Measurements from ENCODE around the gene CCT4.
A peak's percentile ranks its signal among the peaks of the same experiment; 100 is the strongest.
"Not testable (repeated sequence)": the region's sequence is repeated elsewhere in the genome, so short reads cannot be mapped to it uniquely, and the experiment has no call there.

Gene CCT4, protein sequence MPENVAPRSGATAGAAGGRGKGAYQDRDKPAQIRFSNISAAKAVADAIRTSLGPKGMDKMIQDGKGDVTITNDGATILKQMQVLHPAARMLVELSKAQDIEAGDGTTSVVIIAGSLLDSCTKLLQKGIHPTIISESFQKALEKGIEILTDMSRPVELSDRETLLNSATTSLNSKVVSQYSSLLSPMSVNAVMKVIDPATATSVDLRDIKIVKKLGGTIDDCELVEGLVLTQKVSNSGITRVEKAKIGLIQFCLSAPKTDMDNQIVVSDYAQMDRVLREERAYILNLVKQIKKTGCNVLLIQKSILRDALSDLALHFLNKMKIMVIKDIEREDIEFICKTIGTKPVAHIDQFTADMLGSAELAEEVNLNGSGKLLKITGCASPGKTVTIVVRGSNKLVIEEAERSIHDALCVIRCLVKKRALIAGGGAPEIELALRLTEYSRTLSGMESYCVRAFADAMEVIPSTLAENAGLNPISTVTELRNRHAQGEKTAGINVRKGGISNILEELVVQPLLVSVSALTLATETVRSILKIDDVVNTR

DNA sequence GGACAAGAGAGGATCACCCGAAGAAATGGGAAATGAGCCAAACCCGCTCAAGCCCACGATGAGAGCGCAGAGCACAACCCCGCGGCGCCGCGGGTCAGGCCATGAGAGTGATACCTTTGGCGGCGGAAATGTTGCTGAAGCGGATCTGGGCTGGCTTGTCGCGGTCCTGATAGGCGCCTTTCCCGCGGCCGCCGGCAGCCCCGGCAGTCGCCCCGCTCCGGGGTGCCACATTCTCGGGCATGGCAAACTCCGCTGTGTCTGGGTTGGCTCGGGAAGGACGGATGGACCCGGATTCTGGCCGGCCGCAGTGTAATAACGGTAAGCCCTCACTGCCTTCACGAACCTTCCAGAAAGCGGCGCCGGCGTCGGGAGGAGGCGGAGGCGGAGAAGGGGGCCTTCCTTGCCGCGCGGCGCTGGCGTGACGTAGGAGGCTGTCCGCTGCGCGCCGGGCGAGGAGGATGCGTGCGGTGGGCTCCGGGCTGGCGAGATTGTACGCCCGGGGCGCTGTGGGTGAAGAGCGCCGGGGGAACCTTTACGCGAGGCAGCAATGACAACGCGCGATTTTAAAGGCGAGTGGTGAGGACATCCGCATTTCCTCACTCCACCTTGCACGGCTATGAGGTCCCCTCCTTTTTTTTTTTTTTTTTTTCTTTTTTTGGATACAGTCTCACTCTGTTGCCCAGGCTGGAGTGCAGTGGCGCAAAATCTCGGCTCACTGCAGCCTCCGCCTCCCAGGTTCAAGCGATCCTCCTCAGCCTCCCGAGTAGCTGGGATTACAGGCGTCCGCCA is at the start of gene CCT4:
TSS of gene CCT4 (minus strand) at position 390 of the 789 bp plus-strand sequence. CDS start at position 241, 149 bp downstream.
- peak; percentile 90 for DNase-seq (ENCODE audit: low read depth)

DNA sequence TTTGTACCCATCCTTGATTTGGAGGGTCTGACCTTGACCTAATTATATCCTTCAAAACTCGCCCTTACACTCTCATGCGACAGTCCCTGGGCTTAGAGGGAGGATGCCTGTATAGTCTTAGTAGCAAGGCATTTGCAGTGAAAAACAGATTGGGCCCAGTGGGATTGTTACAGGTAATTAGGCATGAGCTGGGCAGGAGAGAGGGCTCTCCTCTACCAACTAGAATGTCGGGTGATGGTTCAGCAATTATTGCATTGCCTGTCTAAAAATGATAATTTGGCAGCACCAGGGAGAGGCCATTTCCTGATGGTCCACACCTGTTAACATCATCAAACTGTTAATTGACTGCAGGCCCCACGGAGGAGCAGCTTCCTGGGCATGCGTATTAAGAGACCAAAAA is 49.4 kb upstream of the CCT4 start:
- DNase-seq (ENCODE audit: low read depth) = no peak

DNA sequence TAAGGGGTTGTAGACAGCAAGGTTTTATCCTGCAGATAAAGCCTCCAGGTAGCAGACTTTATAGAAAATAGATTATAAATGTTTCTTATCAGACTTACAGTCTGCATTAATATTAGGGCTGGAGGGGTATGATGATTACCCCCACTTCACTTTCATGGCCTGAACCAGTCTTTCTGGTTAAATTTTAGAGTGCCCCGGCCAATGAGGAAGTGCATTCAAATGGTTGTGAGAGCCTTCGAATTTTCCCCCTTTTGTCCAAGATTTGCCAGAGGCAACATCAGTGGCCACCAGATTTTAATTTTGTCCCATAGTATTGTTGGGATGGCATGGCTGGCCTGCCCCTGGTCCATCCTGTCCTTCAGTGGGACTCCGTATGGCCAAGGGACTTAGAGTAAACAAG is 48.6 kb upstream of the CCT4 start:
- DNase-seq (ENCODE audit: low read depth) = no peak

DNA sequence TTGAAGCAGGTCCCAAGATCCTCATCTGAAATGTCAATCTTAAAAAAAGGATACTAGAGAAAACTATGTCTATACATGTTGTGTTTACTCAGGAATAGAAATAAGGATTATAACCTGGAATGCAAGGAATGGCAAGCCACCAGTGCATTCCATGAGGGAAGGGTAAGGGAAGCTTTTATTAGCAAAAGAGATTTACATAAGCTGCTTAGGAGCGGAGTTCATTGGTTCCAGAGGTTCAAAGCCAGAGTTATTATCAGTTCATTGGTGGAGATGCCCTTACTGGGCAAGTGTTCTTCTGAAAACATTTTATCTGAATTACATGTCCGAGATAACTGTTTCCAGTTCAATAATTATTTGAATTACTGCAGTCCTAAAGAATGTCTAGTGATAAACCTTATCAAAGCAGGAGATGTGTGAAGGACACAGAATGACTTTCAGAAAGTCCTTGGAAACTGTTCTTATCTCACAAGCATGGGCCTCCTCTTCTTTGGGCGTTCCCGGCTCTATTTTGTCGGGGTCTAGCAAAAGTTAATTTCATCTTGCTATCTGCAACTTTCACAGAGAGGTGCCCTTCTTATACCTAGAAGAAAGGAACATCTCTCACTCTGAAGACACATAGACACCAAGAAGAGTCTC is 40.5 kb upstream of the CCT4 start:
- DNase-seq (ENCODE audit: low read depth) = no peak

DNA sequence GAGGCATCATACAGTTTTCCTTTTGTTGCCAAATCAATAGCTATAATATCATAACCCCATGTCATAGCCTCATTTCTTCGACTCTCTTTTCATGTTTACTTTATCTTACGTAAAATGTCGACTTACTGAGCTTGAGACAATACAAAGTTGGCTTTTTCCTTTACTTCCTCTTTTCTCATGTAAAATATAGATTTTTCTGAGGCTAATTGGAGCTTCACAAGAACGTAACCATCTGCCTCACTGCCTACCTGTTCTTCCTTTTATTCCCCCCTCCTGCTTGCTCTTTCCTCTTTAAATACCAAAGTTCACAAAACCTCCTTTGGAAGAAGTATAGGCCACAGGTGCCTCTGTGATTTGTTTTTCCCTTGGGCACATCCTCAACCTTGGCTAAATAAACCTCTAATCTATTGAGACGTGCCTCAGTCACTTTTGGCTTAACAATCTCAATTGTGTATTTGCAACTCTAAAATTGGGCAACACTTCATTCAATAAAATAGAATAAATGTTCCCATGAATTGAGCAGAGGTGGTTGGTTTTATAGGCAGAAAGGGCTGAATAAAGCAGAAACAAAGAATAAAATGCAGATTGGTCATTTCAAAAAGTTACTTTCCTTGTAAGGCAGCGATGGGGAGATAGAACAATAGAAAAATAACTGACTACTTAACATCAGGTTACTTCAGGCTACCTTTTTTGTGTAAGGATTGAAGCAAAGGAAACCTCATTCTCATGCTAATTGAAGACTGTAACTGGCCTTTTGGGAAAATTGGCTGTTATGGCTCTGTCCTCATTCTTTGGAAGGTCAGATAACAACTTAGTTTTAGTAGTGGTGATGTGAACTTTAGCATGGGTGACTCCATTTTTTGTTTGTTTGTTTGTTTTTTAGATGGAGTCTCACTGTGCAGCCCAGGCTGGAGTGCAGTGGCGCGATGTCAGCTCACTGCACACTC is 38.3 kb upstream of the CCT4 start:
- DNase-seq (ENCODE audit: low read depth) = no peak

DNA sequence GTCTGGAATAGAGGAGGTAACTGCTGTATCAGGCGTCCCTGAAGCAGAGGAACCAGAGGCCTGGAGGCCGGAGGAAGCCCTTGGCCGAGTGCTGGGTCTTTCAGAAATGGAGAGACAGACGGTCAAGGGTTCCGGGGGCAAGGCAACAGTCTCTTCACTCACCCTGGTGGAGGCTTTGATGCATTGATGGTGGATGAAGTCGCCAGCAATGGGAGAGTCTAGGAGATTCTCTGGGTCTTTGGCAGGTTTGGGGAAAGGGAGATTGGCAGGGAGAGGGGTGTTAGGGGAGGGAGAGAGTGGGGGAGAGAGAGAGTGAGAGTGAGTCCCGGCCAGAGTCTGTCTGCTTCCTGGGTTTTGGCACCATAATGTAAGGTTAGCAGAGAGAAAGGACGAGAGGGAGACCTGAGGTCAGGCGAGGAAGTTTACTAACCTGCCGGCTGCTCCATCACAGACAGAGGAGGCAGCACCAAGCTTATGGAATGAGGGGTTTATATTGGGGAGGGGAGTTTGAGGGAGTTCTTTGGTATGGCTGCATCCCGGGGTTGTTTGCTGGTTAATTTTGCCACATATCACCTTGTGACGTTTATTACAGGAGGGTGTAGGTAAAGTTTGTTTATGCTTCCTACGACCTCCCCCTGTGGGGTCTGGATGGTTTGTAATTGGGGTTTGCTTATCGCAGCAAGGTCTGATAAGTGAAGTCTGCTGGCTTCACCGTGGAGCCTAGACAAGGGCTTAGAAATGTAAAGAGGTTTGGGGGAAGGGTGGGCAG is 36.6 kb upstream of the CCT4 start:
- no peak for DNase-seq (ENCODE audit: low read depth)

DNA sequence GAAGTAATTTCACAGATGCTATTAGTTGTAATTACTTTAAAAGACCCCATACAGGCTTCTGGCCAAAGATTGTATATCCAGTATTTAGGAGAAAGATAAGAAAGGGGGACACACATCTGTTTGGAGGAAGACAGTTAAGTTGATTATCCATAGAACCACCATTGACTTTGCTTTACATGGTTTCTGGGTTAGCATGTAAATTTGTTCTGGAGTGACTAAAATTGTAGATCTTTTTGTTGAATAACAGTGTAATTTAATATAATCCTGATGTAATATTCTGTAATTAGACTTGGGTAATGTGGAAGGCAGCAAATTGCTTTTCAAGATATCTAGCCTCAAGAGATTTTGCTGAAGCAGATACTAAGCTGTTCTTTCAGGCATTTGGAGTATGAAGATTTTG is 34.3 kb upstream of the CCT4 start:
- DNase-seq (ENCODE audit: low read depth) = no peak

DNA sequence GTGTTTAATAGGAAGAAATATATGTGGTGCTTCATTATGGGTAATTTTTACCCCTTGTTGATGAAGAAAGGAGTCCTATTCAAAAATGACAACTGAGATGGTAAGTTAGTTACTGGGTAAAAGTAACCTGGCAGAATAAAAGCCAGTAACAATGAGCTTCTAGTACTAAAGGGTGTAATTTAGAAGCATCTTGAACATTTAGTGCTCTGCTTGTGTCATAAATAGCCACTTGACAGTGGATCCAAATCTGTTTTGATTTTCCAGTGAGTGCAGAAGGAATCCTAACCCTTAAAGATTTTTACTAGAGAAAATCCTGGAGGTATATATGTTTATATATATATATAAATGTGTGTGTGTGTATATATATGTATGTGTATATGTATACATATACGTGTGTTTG is 32.1 kb upstream of the CCT4 start:
- no peak for DNase-seq (ENCODE audit: low read depth)

DNA sequence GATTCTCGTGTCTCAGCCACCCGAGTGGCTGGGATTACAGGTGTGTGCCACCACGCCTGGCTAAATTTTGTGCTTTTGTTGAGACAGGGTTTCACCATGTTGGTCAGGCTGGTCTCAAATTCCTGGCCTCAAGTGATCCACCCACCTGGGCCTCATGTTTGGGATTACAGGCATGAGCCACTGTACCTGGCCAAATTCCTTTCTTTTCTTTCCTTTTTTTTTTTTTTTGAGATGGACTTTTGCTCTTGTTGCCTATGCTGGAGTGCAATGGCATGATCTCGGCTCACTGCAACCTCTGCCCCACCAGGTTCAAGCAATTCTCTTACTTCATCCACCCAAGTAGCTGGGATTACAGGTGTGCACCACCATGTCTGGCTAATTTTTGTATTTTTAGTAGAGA is 26.3 kb upstream of the CCT4 start:
- not testable (repeated sequence) for DNase-seq (ENCODE audit: low read depth)

DNA sequence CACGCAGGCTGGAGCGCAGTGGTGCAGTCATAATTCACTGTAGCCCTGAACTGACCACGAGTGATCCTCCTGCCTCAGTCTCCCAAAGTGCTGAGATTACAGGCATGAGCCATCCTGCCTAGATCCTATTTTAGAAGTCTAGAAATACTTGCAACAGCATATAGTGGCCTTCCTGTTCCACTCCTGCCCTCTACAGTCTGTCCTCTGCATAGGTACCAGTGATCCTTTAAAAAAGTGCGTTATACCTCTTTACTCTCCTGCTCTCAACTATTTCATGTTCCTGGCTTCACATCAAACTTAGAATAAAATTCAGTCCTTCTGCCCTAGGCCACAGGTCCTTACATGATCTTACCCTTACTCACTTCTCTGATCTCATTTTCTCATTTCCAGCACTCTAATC is 23.1 kb upstream of the CCT4 start:
- no peak for DNase-seq (ENCODE audit: low read depth)

DNA sequence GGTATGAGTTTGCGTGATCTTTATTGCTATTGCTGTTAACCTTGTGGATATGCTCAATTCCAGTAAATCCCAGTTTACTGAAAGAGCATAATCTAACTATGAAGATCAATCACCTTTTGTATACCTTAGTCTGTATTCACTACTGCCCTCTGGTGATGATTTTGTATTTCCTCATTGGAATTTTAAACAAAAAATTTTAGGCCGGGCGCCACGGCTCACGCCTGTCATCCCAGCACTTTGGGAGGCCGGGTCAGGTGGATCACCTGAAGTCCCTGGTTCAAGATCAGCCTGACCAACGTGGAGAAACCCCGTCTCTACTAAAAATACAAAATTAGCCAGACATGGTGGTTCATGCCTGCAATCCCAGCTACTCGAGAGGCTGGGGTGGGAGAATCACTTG is 22.1 kb upstream of the CCT4 start:
- DNase-seq (ENCODE audit: low read depth) = no peak

DNA sequence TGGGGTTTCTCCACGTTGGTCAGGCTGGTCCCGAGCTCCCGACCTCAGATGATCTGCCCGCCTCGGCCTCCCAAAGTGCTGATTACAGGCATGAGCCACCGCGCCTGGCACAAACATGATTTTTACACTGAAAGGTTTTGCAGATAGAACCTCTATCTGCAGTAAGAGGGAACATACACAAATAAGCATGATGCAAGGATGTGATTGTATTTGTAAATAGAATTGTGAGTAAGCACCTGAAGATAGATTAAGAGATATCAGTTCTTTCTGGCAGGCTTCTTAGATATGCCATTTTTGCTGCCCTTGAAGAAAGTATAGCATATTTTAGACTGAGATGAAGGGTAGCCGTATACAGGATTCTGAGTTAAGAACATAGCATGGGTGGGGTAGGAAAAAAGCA is 20.7 kb upstream of the CCT4 start:
- no peak for DNase-seq (ENCODE audit: low read depth)

DNA sequence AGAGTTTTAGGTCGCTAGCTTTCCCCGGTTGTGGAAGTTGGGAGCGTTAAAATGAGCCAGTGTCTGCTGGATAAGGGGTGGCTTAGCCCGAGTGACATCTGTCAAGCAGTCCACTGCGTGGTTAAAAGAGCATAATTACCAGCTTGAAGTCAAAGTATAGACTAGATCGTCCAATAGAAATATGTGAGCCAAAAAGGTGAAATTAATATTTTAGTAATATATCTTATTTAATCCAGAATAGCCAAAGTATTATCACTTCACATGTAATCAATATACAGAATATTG is 17.7 kb upstream of the CCT4 start:
- no peak for DNase-seq (ENCODE audit: low read depth)

DNA sequence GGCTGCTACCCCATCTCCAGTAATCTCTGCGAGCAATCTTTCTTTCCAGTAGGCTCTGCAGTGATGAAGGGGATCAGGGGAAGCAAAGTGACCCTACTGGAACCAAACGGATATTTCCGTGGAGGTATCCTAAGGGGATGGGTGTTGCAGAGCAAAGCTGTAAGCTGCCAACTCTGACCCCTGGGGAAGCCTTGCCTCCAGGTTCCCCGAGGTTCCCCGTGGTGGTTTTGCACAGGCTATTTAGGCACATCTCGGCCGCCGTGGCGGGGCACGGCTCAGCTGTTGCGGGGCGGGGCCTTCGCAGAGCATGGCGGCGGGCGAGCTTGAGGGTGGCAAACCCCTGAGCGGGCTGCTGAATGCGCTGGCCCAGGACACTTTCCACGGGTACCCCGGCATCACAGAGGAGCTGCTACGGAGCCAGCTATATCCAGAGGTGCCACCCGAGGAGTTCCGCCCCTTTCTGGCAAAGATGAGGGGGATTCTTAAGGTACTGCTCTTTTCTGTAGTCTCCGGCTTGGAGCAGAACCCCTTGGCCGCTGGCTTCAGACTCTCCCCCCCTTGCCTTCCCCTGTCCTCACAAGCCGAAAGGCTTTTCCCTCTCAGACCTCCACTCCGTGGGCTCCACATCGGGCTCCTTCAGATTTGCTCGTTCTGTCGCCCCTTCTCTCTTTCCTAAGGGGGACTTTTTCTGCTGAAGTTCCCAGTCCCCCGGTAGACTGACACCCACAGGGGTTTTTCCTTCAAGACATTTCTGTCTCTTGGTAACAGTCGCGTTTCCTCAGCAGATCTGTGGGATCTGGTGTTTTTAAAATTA is 17.1 kb upstream of the CCT4 start, which contains the start of gene COMMD1:
TSS of gene COMMD1 (plus strand) at position 303 of the 814 bp plus-strand sequence. CDS start at position 308, 5 bp downstream.
- peak; percentile 66 for DNase-seq (ENCODE audit: low read depth)

DNA sequence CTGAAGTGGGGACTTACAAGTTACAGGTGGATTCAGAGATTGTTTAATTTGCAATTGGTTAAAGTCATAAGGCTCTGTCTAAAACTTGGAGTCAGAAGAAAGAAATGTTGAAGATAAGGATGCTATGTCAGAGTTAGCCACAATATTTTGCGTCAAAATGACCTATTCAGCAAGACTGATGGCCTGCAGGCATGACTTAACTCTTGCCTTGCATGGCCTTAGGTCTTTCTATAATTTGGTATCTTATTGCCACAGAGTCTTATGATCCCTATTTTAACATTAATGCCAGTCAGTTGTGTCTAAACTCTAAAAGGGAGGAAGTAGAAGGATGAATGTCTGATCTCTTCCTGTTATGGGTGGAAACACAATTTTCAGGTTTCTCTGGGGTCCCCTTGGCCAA is 11.8 kb upstream of the CCT4 start:
- DNase-seq (ENCODE audit: low read depth) = no peak

DNA sequence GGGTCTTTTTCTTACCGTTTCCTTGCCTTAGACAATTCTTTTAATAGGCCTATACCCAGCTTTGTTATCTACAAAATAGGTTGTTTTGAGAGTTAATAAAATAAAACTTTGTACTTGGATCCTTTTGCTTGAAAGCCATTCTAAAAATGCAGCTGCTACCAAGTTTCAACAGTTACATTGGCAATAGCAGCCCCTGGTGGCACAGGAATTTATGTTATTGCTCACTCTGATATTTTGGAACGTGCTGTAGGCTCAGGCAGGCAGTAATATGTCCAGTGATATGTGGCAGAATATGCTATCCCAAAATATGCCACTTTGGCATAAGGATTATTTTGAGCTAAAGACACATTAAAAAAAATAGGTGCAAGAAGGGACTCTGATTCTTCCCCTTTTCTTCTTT is 10.4 kb upstream of the CCT4 start:
- no peak for DNase-seq (ENCODE audit: low read depth)

DNA sequence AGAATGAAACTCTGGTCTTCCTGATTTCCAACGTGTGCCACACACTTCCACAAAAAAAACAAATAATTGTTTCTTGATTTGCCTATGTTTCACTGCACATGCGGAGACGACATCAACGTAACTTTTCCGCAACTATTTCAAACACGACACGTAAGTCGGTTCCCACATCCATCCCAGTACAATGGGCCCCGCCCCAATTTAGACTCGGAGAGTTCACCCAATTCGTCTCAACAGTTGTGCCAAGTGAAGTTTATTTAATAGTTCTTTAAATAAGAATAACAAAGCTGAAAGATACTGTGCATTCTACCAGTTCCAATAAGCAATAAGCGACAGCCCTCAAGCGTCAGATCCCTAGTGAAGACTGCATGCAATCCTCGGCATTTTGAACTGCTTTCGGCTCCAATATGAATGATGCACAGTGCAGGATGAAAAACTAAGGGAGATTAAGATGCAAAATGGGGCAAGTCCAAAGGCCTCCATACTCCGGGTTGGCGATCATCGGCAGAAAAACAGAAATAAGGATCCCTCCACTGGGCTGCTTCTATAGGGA is 664 bp downstream of the CCT4 start:
- no peak for DNase-seq (ENCODE audit: low read depth)

DNA sequence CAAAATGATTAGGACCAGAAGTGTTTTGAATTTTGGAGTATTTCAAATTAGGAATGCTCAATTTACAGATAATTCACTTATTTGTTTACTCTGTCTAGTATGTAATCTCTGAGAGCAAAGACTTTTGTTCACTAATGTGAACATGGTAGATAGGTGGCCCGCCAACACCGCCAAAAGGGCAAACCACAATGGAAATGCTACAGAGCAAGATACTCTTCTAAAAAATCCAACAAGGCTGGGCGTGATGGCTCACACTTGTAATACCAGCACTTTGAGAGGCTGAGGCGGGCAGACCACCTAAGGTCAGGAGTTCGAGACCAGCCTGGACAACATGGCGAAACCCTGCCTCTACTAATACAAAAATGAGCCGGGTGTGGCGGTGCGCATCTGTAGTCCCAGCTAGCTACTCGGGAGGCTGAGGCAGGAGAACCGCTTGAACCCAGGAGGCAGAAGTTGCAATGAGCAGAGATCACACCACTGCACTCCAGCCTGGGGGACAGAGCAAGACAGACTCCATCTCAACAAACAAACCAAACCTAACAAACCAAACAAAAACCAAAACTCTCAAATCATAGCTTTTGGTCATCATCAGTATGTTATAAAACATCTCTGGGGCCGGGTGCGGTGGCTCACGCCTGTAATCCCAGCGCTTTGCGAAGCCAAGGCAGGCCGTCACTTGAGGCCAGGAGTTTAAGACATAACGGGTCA is 2.4 kb downstream of the CCT4 start:
- no peak for DNase-seq (ENCODE audit: low read depth)

DNA sequence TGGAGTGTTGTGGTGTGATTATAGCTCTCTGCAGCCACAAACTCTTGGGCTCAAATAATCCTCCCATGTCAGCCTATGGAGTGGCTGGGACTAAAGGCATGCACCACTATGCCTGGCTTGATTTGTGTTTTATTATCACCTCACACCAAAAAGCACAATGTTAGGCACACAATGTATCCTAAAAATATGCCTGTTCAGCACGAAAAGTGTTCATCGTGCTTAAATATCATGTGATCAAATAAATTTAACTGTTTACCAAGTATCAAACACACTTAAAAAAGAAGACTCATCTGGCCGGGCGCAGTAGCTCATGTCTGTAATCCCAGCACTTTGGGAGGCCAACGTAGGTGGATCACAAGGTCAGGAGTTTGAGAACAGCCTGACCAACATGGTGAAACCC is 5.6 kb downstream of the CCT4 start:
- DNase-seq (ENCODE audit: low read depth) = no peak

Data from stimulated activated CD8-positive, alpha-beta memory T cell treated with anti-CD3 and anti-CD28 coated beads, Interleukin-15, amount 100 ng/mL, for 24 hours (primary cell).